HUES6 (cell line): ENCODE measurements around the gene C2orf92.
"Not testable (repeated sequence)": the region's sequence is repeated elsewhere in the genome, so short reads cannot be mapped to it uniquely, and the experiment has no call there.

Experiments used
- H3K27ac ChIP-seq: 2 replicates; pipeline ENCODE4 v1.7.0; 2013; ENCODE audit warnings: low read depth, mild to moderate bottlenecking, low read length, inconsistent platforms
- H3K27me3 ChIP-seq: 2 replicates; pipeline ENCODE4 v1.6.1; 2013; ENCODE audit warnings: low read length; ENCODE audit not compliant: control insufficient read depth, insufficient read depth
- H3K36me3 ChIP-seq: 2 replicates; pipeline ENCODE4 v1.6.1; 2013; ENCODE audit warnings: low read length; ENCODE audit not compliant: control insufficient read depth, insufficient read depth
- H3K4me1 ChIP-seq: 2 replicates; pipeline ENCODE4 v1.6.1; 2013; ENCODE audit warnings: low read length; ENCODE audit not compliant: control insufficient read depth, insufficient read depth
- H3K4me3 ChIP-seq: 2 replicates; pipeline ENCODE4 v1.5.1; 2013; ENCODE audit warnings: low read depth, low read length
- H3K9ac ChIP-seq: one replicate; pipeline ENCODE4 v1.6.1; 2013; ENCODE audit warnings: mild to moderate bottlenecking, low read length
- H3K9me3 ChIP-seq: 2 replicates; pipeline ENCODE4 v1.6.1; 2013; ENCODE audit warnings: low read depth, low read length; ENCODE audit not compliant: control insufficient read depth, insufficient read depth

The C2orf92 gene

DNA sequence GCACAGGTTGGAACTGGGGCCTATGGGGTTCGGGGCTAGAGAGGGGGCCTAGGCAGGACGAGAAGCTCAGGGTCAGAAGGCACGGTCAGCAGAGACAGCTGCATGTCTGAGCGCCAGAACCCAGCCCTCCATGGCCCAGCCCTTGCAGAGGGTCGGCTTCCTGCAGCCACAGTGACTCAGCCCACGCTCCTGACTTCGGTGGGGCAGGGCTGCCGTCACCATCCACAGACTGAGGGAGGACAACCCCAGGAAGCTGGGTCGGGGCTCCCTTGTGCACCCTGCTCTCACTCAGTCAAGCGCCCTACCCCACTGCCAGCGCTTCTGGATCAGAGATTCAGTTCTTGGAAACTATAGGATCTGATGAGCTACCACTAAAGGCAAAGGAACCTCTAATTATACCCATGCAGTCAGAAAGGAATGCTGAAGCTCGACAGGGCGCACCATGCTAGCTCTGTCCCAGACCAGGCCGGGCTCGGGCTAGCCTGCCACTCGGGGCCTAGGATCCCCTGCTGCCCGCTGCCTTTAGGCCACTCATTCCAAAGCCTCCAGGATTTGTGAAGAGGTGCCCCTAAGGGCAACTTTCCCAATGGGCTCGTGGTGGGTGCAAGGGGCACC, 8.6 kb upstream of the C2orf92 start:
- Histone ChIP-seq H3K4me1 (peaks cover 22% of the 10 kb centered on the region), H3K36me3 (peaks cover 47% of the 10 kb centered on the region), H3K4me3 (no peak overlapping the region), H3K27me3 (no peaks in the 10 kb centered on the region), H3K9ac (peak overlapping the region; percentile 12), H3K27ac (peak overlapping the region; percentile 23; the same call in 1 of the 2 replicates), H3K9me3 (no peaks in the 10 kb centered on the region)

DNA sequence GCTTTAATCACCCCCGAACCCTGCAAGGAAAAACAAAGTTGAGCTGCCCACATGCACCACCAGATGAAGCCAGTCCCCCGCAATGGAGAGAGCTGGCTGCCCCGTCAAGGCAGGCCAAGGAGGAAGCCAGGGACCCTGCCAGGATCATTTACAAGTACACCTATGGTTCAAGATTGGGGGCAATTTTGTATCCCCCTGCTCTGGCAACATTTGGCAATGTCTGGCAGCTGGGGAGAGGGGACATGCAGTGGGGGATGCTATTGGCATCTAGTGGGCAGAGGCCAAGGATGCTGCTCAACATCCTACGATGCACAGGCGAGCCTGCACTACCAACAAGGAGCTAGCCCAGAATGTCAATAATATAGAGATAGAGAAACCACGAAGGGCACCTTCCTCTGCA, 7.6 kb upstream of the C2orf92 start:
- H3K4me3 ChIP-seq = peak overlapping the region; percentile 73; the same call in 1 of the 2 replicates
- H3K4me1 ChIP-seq = peaks cover 22% of the 10 kb centered on the region
- H3K27me3 ChIP-seq = no peaks in the 10 kb centered on the region
- peak overlapping the region; percentile 96 for H3K9ac ChIP-seq
- no peaks in the 10 kb centered on the region for H3K9me3 ChIP-seq
- H3K27ac ChIP-seq = peak overlapping the region; percentile 37; the same call in 1 of the 2 replicates
- peaks cover 36% of the 10 kb centered on the region for H3K36me3 ChIP-seq

DNA sequence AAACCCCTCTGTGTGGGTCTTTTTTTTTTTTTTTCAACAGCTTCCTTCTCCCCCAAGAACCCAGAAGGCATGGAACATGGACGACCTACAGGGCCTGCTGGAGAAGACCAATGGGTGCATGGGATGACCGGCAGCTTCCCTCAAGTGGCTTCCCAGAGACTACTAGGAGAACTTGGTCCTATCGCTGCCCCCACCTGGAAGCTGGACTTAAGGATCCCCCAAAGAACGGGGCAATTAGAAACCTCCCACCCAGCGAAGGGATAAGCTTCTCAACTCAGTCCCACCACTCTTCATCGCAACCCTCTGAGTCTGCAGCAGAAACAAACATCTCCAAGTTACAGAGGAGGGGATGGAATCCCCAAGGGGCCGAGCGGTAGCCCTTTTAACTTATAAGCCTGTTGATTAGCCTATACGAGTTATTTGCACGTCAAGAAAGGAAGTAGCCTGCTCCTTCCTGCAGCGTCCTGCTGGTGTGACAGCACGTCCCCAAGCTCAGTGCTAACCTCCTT, 7.1 kb upstream of the C2orf92 start:
- H3K4me1 ChIP-seq = peaks cover 22% of the 10 kb centered on the region
- H3K9me3 ChIP-seq = no peaks in the 10 kb centered on the region
- no peaks in the 10 kb centered on the region for H3K27me3 ChIP-seq
- H3K4me3 ChIP-seq = peak overlapping the region; percentile 73
- H3K36me3 ChIP-seq = peaks cover 31% of the 10 kb centered on the region
- peak overlapping the region; percentile 65; the same call in 1 of the 2 replicates for H3K27ac ChIP-seq
- H3K9ac ChIP-seq = peak overlapping the region; percentile 96

GRCh38 chr2:97662895-97663625, 6.5 kb upstream of the C2orf92 start:
- H3K27ac ChIP-seq = peak overlapping the region; percentile 65; the same call in 1 of the 2 replicates
- no peaks in the 10 kb centered on the region for H3K27me3 ChIP-seq
- no peaks in the 10 kb centered on the region for H3K9me3 ChIP-seq
- H3K9ac ChIP-seq = peak overlapping the region; percentile 96
- peak overlapping the region; percentile 73 for H3K4me3 ChIP-seq
- peaks cover 25% of the 10 kb centered on the region for H3K36me3 ChIP-seq
- H3K4me1 ChIP-seq = peaks cover 22% of the 10 kb centered on the region

- Histone ChIP-seq H3K4me1 (peaks cover 22% of the 10 kb centered on the region), H3K27me3 (no peaks in the 10 kb centered on the region), H3K9me3 (no peaks in the 10 kb centered on the region), H3K36me3 (peaks cover 19% of the 10 kb centered on the region), H3K9ac (peak overlapping the region; percentile 96), H3K4me3 (peak overlapping the region; percentile 73), H3K27ac (peak overlapping the region; percentile 65; the same call in 1 of the 2 replicates)
Observed at GRCh38 chr2:97663626-97663961, 5.9 kb upstream of the C2orf92 start.

GRCh38 chr2:97663962-97664635, 5.4 kb upstream of the C2orf92 start, which contains the start of gene ACTR1B:
Gene ACTR1B, minus strand, starts transcription at chr2:97664044. Its CDS starts 154 bp downstream, at chr2:97663890.
- no peaks in the 10 kb centered on the region for H3K27me3 ChIP-seq

GRCh38 chr2:97664636-97664970, 4.9 kb upstream of the C2orf92 start:
- peak overlapping the region; percentile 73 for H3K4me3 ChIP-seq

More at GRCh38 chr2:97663962-97664635, 5.4 kb upstream of the C2orf92 start, which contains the start of gene ACTR1B:
- H3K4me3 ChIP-seq = peak within 1 kb of the TSS; percentile 73
- H3K36me3 ChIP-seq = peaks cover 14% of the 10 kb centered on the region
- H3K9me3 ChIP-seq = no peaks in the 10 kb centered on the region
- peak within 1 kb of the TSS; percentile 95 for H3K27ac ChIP-seq
- peak within 1 kb of the TSS; percentile 96 for H3K9ac ChIP-seq
- H3K4me1 ChIP-seq = peaks cover 22% of the 10 kb centered on the region

DNA sequence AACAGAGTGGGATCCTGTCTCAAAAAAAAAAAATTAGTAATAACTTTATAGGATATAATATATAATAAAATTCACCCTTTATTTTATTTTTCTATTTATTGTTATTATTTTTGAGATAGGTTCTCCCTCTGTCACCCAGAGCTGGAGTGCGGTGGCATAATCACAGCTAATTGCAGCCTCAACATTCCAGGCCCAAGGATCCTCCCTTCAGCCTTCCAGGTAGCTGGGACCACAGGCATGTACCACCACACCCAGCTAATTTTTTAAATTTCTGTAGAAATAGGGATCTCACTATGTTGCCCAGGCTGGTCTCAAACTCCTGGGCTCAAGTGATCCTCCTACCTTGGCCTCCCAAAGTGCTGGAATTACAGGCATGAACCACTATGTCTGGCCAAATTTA, 958 bp downstream of the C2orf92 start:
- Histone ChIP-seq H3K9me3 (no peaks in the 10 kb centered on the region), H3K9ac (no peak overlapping the region), H3K27ac (no peak overlapping the region), H3K4me1 (peaks cover 9% of the 10 kb centered on the region), H3K4me3 (no peak overlapping the region), H3K36me3 (no peaks in the 10 kb centered on the region), H3K27me3 (no peaks in the 10 kb centered on the region)

More at GRCh38 chr2:97664636-97664970, 4.9 kb upstream of the C2orf92 start:
- H3K36me3 ChIP-seq = peaks cover 9% of the 10 kb centered on the region; the same call in 1 of the 2 replicates
- H3K9me3 ChIP-seq = no peaks in the 10 kb centered on the region
- H3K4me1 ChIP-seq = peaks cover 22% of the 10 kb centered on the region
- H3K9ac ChIP-seq = peak overlapping the region; percentile 87
- H3K27me3 ChIP-seq = no peaks in the 10 kb centered on the region
- peak overlapping the region; percentile 95 for H3K27ac ChIP-seq

- Histone ChIP-seq H3K36me3 (no peaks in the 10 kb centered on the region), H3K27ac (no peak overlapping the region), H3K27me3 (no peaks in the 10 kb centered on the region), H3K4me3 (no peak overlapping the region), H3K9ac (no peak overlapping the region), H3K4me1 (peaks cover 11% of the 10 kb centered on the region), H3K9me3 (no peaks in the 10 kb centered on the region)
Observed at GRCh38 chr2:97671526-97671925, 2.0 kb downstream of the C2orf92 start.

- peaks cover 11% of the 10 kb centered on the region for H3K4me1 ChIP-seq
- H3K9me3 ChIP-seq, H3K9ac ChIP-seq, H3K4me3 ChIP-seq, H3K27ac ChIP-seq, H3K27me3 ChIP-seq, H3K36me3 ChIP-seq: not testable (repeated sequence)
Observed at GRCh38 chr2:97672606-97673140, 3.2 kb downstream of the C2orf92 start.
